Measurements from ENCODE around the gene HOXB9. TPM values are rescaled to one million over a fixed set of nuclear protein-coding genes. Genes with fewer than 3 reads are reported as not detected.

Gene HOXB9
- total and polyA plus RNA-seq, 11 donors = not detected

DNA sequence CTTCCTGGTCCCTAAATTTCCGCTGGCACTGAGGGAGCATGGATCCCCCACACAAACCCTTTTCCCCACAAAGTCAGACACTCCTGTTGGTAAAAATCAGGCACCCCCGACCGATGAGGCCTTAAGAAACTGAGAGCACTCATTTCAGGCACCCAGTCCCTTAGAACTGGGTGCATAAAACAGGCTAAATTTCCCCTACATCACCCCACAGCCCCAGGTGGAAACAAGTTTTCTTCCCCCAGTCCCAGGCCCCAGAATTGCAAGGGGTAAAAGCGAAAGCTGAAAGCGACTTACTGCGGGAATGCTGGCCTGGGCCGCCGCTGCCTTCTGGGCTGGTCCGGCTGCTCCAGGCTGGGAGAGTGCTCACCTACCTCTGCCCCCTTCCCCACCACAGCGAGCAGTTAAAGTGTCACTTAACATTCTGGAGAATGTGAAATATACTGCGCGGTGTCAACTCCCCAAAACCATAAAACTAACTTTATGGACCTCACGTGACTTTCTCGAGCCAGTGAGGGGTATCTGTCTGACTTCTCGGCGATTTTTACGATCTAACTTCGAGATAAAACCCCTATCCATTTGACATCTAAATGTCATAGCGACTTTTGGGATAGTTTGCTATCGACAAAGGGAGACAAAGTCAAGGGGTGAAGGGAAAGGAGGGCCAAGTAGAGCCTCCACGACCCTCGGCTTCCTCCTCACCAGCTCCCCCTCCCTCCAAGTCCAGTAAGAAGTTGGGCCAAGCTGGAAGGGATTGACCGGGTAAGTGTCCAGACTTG is 36.1 kb downstream of the HOXB9 start, which contains the start of gene HOXB3:
Gene HOXB3, minus strand, starts transcription at position 411 of the 776 bp plus-strand sequence. CDS start 37,767 bp downstream, outside the sequence.
- peak within 1 kb of the TSS in 1 of 12 donors; percentile 97 for H3K27ac ChIP-seq
- 37 to 62% (median 53%) methylated on average over 22 to 23 of the region's 23 CpGs for WGBS, 4 donors
- H3K4me3 ChIP-seq = no peak within 1 kb of the TSS
- no peaks in the 10 kb centered on the region for H3K9me3 ChIP-seq
- intact Hi-C loops (cut with DNase I) = loop anchor here in 4 of 10 donors (5.0 kb wide), 3 partner anchors 238 to 253 kb away; no protein-coding TSS in a partner anchor
- H3K4me1 ChIP-seq = peaks cover 0 to 50% (median 12%) of the 10 kb centered on the region in 12 donors
- H3K36me3 ChIP-seq = no peaks in the 10 kb centered on the region
- ATAC-seq = no peak
- TF ChIP-seq, protein P1, sequence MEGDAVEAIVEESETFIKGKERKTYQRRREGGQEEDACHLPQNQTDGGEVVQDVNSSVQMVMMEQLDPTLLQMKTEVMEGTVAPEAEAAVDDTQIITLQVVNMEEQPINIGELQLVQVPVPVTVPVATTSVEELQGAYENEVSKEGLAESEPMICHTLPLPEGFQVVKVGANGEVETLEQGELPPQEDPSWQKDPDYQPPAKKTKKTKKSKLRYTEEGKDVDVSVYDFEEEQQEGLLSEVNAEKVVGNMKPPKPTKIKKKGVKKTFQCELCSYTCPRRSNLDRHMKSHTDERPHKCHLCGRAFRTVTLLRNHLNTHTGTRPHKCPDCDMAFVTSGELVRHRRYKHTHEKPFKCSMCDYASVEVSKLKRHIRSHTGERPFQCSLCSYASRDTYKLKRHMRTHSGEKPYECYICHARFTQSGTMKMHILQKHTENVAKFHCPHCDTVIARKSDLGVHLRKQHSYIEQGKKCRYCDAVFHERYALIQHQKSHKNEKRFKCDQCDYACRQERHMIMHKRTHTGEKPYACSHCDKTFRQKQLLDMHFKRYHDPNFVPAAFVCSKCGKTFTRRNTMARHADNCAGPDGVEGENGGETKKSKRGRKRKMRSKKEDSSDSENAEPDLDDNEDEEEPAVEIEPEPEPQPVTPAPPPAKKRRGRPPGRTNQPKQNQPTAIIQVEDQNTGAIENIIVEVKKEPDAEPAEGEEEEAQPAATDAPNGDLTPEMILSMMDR (IDR thresholded peaks at IDR 0.05) = no peak
- TF ChIP-seq POLR2A (IDR thresholded peaks at IDR 0.05) = no peak
- DNase-seq = no peak
- peaks cover 52 to 100% (median 91%) of the 10 kb centered on the region in 9 donors for H3K27me3 ChIP-seq

DNA sequence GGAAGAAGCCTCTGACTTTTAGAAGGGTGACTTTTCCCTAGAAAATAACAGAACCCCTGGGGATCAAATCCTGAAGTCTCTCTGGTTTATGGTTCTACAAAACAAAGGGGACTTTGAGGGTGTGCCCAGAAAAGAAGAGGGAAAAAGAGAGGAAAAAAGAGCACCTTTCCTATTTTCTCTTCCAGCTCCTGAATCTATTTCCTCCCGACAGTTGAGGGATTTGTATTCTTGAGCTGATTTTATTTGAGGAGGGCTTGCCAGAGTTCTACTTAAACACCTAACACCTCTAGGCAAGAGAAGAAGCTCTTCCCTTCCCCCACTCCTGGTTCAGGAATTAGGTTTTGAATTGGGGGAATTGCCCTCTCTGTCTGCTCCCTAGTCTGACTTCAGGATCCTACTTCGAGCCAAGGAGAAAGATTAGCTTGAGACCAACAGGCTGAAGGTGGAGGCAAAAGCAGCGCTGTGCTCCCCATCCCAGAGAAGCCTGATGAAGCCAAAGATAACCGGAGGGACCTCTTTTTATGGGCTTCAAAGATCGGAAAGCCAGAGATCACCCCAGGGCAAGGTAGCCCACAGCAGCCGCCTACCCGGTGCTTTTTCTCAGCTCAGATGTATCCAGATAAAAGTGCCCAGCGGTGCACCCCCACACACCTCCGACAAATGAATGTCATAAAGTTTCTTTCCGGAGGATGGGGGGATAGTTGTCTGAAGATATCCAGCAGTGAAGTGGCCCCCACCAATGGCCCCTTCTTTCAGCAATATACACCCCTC is 36.9 kb downstream of the HOXB9 start:
- H3K9me3 ChIP-seq = no peaks in the 10 kb centered on the region
- TF ChIP-seq POLR2A (IDR thresholded peaks at IDR 0.05) = no peak
- TF ChIP-seq, protein P1 (IDR thresholded peaks at IDR 0.05) = no peak
- H3K27me3 ChIP-seq = peaks cover 49 to 100% (median 91%) of the 10 kb centered on the region in 9 donors
- 17 to 50% (median 39%) methylated on average over 10 of the region's 10 CpGs for WGBS, 4 donors
- DNase-seq = no peak
- peaks cover 0 to 53% (median 13%) of the 10 kb centered on the region in 12 donors for H3K4me1 ChIP-seq
- H3K27ac ChIP-seq = peak overlapping the region in 1 of 12 donors; percentile 97
- H3K36me3 ChIP-seq = no peaks in the 10 kb centered on the region
- no peak overlapping the region for H3K4me3 ChIP-seq
- ATAC-seq = no peak
- intact Hi-C loops (cut with DNase I) = no loop called here

DNA sequence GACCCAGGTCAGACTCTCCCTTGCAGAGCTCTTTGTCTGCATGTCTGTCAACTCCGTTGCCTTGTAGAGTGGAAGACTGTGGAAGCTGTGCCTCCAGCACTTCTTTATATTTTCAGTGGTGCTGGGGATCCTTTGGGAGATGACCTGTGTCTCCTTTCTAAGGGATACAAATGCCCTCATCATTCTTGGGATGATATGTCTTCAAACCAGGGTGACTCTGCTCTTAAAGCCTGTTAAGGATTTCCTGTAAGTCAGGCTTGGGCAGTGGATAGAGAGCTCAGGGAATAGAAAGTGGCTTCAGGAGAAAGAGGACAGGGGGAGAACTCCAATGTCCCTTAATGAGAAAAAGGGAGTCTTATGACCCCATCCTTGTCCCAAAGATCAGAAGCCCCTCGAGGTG is 37.6 kb downstream of the HOXB9 start:
- H3K9me3 ChIP-seq = no peaks in the 10 kb centered on the region
- H3K4me1 ChIP-seq = peaks cover 0 to 48% (median 13%) of the 10 kb centered on the region in 12 donors
- WGBS, 4 donors = 28 to 46% (median 37%) methylated on average over 2 of the region's 2 CpGs
- intact Hi-C loops (cut with DNase I) = no loop called here
- H3K27me3 ChIP-seq = peaks cover 47 to 100% (median 93%) of the 10 kb centered on the region in 9 donors
- no peak for DNase-seq
- TF ChIP-seq, protein P1 (IDR thresholded peaks at IDR 0.05) = no peak
- no peak for TF ChIP-seq POLR2A (IDR thresholded peaks at IDR 0.05)
- H3K27ac ChIP-seq = peak overlapping the region in 1 of 12 donors; percentile 97
- no peak for ATAC-seq
- H3K36me3 ChIP-seq = no peaks in the 10 kb centered on the region
- H3K4me3 ChIP-seq = no peak overlapping the region

DNA sequence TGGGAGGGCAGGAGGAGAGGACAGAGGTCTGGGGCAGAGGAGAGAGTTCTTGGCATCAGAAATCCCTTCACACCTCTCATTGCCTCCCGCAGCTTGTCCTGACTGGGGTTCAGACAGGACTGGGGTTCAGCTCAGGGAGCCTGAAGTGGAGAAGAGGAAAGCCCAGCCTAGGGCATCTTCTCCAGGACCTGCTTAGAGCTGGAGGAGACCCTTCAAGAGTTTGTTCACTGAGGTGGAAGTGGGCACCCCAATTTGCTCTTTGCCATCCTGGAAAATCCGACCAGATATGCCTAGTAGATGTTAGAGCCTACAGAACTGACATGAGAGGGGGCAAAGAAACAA is 38.1 kb downstream of the HOXB9 start:
- Histone ChIP-seq H3K9me3 (no peaks in the 10 kb centered on the region), H3K36me3 (no peaks in the 10 kb centered on the region), H3K27ac (peak overlapping the region in 1 of 12 donors; percentile 97), H3K27me3 (peaks cover 44 to 100% (median 93%) of the 10 kb centered on the region in 9 donors), H3K4me3 (no peak overlapping the region), H3K4me1 (peaks cover 0 to 43% (median 13%) of the 10 kb centered on the region in 12 donors)
- DNase-seq (no peak), ATAC-seq (no peak)
- no peak for TF ChIP-seq POLR2A (IDR thresholded peaks at IDR 0.05)
- TF ChIP-seq, protein P1 (IDR thresholded peaks at IDR 0.05) = no peak
- 31 to 59% (median 44%) methylated on average over 2 of the region's 2 CpGs for WGBS, 4 donors
- intact Hi-C loops (cut with DNase I) = no loop called here
